ENCODE measurements around the gene CASP12.

The CASP12 gene

GRCh38 chr11:104866815-104867214 is 31.4 kb downstream of the CASP12 start:
- TF ChIP-seq RAD21 (IDR thresholded peaks at IDR 0.05; ENCODE audit: low read depth): no peak

GRCh38 chr11:104858882-104859775 is 39.1 kb downstream of the CASP12 start:
- no peak for TF ChIP-seq USF1 (IDR thresholded peaks at IDR 0.05)
- TF ChIP-seq TCF12 (IDR thresholded peaks at IDR 0.05; ENCODE audit: low read depth): no peak
- TF ChIP-seq MAX (IDR thresholded peaks at IDR 0.05): no peak
- TF ChIP-seq NFIC (IDR thresholded peaks at IDR 0.05): no peak

GRCh38 chr11:104856607-104857006 is 41.7 kb downstream of the CASP12 start:
- no peak for TF ChIP-seq EP300 (IDR thresholded peaks at IDR 0.05; ENCODE audit: borderline replicate concordance)

- TF ChIP-seq ZBTB7A (IDR thresholded peaks at IDR 0.05; ENCODE audit: low read depth) (no peak), CREB1 (IDR thresholded peaks at IDR 0.05; ENCODE audit: low read depth) (no peak), FOXM1 (IDR thresholded peaks at IDR 0.05; ENCODE audit: borderline replicate concordance, low read depth) (no peak), MAX (IDR thresholded peaks at IDR 0.05) (no peak), TEAD4 (IDR thresholded peaks at IDR 0.05) (no peak)
- TF ChIP-seq, protein P1, sequence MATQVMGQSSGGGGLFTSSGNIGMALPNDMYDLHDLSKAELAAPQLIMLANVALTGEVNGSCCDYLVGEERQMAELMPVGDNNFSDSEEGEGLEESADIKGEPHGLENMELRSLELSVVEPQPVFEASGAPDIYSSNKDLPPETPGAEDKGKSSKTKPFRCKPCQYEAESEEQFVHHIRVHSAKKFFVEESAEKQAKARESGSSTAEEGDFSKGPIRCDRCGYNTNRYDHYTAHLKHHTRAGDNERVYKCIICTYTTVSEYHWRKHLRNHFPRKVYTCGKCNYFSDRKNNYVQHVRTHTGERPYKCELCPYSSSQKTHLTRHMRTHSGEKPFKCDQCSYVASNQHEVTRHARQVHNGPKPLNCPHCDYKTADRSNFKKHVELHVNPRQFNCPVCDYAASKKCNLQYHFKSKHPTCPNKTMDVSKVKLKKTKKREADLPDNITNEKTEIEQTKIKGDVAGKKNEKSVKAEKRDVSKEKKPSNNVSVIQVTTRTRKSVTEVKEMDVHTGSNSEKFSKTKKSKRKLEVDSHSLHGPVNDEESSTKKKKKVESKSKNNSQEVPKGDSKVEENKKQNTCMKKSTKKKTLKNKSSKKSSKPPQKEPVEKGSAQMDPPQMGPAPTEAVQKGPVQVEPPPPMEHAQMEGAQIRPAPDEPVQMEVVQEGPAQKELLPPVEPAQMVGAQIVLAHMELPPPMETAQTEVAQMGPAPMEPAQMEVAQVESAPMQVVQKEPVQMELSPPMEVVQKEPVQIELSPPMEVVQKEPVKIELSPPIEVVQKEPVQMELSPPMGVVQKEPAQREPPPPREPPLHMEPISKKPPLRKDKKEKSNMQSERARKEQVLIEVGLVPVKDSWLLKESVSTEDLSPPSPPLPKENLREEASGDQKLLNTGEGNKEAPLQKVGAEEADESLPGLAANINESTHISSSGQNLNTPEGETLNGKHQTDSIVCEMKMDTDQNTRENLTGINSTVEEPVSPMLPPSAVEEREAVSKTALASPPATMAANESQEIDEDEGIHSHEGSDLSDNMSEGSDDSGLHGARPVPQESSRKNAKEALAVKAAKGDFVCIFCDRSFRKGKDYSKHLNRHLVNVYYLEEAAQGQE (IDR thresholded peaks at IDR 0.05; ENCODE audit: low read depth): no peak
Measured at GRCh38 chr11:104855965-104856364, 42.3 kb downstream of the CASP12 start.

DNA sequence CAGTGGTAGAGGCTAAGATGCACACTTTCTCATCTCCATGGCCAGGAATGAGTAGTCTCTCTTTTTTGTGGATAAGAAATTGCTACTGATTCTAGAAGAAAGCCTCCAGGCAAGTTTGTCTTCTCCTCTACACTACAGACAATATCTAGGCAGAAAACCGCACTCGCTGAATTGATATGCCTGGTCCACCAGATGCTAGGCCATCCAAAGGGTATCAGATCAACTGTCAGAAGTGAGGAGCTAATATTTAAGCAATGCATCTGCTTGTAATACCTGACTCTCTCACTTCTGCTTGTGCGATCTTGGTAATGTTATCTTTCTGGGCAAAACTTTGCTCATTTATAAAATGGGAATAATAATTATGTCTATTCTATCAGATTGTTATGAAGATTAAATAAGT is 45.0 kb downstream of the CASP12 start:
- TF ChIP-seq TCF12 (IDR thresholded peaks at IDR 0.05; ENCODE audit: low read depth): no peak
- TF ChIP-seq MAX (IDR thresholded peaks at IDR 0.05): no peak
- TF ChIP-seq EP300 (IDR thresholded peaks at IDR 0.05; ENCODE audit: borderline replicate concordance): no peak
- no peak for TF ChIP-seq ZBTB7A (IDR thresholded peaks at IDR 0.05; ENCODE audit: low read depth)
- TF ChIP-seq FOXM1 (IDR thresholded peaks at IDR 0.05; ENCODE audit: borderline replicate concordance, low read depth): no peak
- TF ChIP-seq NFIC (IDR thresholded peaks at IDR 0.05): no peak
- TF ChIP-seq YY1 (IDR thresholded peaks at IDR 0.05; ENCODE audit: low read depth): no peak
- no peak for TF ChIP-seq TAF1 (IDR thresholded peaks at IDR 0.05; ENCODE audit: low read depth)
- TF ChIP-seq CEBPB (IDR thresholded peaks at IDR 0.05): no peak
- no peak for TF ChIP-seq RAD21 (IDR thresholded peaks at IDR 0.05; ENCODE audit: low read depth)
- TF ChIP-seq, protein P1 (IDR thresholded peaks at IDR 0.05; ENCODE audit: low read depth): no peak

DNA sequence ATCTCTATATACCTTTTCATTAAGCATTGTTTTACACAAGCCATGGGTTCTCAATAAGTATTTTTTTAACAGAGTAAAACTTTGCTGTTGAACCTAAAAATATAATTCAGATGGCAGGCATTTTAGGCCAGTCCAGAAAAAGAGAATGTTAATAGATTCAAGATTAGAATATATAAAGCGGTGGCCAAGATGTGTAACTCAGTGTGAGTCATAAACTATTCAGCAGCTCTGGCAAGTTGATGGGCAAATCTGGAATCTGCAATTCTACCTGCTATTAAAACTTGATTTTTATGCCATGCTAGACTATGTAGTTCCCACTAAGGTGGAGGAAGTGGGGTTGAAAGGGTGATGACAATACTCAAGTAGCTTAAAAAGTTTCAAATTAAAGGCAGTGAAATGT is 45.4 kb downstream of the CASP12 start:
- TF ChIP-seq CREB1 (IDR thresholded peaks at IDR 0.05; ENCODE audit: low read depth) (no peak), YY1 (IDR thresholded peaks at IDR 0.05; ENCODE audit: low read depth) (no peak), TCF12 (IDR thresholded peaks at IDR 0.05; ENCODE audit: low read depth) (no peak), RAD21 (IDR thresholded peaks at IDR 0.05; ENCODE audit: low read depth) (no peak), NFIC (IDR thresholded peaks at IDR 0.05) (no peak), MAX (IDR thresholded peaks at IDR 0.05) (no peak), EP300 (IDR thresholded peaks at IDR 0.05; ENCODE audit: borderline replicate concordance) (no peak), USF1 (IDR thresholded peaks at IDR 0.05) (no peak), ZBTB7A (IDR thresholded peaks at IDR 0.05; ENCODE audit: low read depth) (no peak), TAF1 (IDR thresholded peaks at IDR 0.05; ENCODE audit: low read depth) (no peak), FOXM1 (IDR thresholded peaks at IDR 0.05; ENCODE audit: borderline replicate concordance, low read depth) (no peak), CEBPB (IDR thresholded peaks at IDR 0.05) (no peak), EGR1 (IDR thresholded peaks at IDR 0.05) (no peak), TEAD4 (IDR thresholded peaks at IDR 0.05) (no peak)
- TF ChIP-seq, protein P1 (IDR thresholded peaks at IDR 0.05; ENCODE audit: low read depth): no peak

Data from Ishikawa (cell line).